Measurements from ENCODE around the gene MAEA.

MAEA gene

GRCh38 chr4:1355378-1355777 lies 65.7 kb downstream of the MAEA start:
- DNase-seq, result no peak

GRCh38 chr4:1356181-1356998 lies 66.7 kb downstream of the MAEA start:
- peak; percentile 53 for DNase-seq

GRCh38 chr4:1357356-1358248 lies 67.9 kb downstream of the MAEA start:
- no peak for DNase-seq

GRCh38 chr4:1358421-1359143 lies 68.9 kb downstream of the MAEA start:
- DNase-seq, result no peak

- DNase-seq, result no peak
Measured at GRCh38 chr4:1359144-1359501, 69.4 kb downstream of the MAEA start.

- no peak for DNase-seq
Measured at GRCh38 chr4:1359976-1360375, 70.3 kb downstream of the MAEA start.

GRCh38 chr4:1360423-1361283 lies 71.0 kb downstream of the MAEA start:
- DNase-seq, result no peak

GRCh38 chr4:1361431-1361830 lies 71.7 kb downstream of the MAEA start:
- no peak for DNase-seq

GRCh38 chr4:1362046-1362445 lies 72.4 kb downstream of the MAEA start:
- no peak for DNase-seq

GRCh38 chr4:1362521-1362920 lies 72.8 kb downstream of the MAEA start:
- no peak for DNase-seq

GRCh38 chr4:1363513-1363912 lies 73.8 kb downstream of the MAEA start:
- no peak for DNase-seq

- DNase-seq, result no peak
Measured at GRCh38 chr4:1364217-1364616, 74.5 kb downstream of the MAEA start.

GRCh38 chr4:1364748-1365147 lies 75.1 kb downstream of the MAEA start:
- DNase-seq, result no peak

- DNase-seq, result no peak
Measured at GRCh38 chr4:1365271-1366178, 75.8 kb downstream of the MAEA start.

- DNase-seq, result no peak
Measured at GRCh38 chr4:1366371-1367229, 76.9 kb downstream of the MAEA start.

- no peak for DNase-seq
Measured at GRCh38 chr4:1367230-1367935, 77.7 kb downstream of the MAEA start.

GRCh38 chr4:1367936-1368289 lies 78.2 kb downstream of the MAEA start:
- DNase-seq, result no peak

GRCh38 chr4:1368421-1369090 lies 78.9 kb downstream of the MAEA start:
- DNase-seq, result no peak

GRCh38 chr4:1369091-1369450 lies 79.4 kb downstream of the MAEA start:
- DNase-seq, result no peak
